GM19035 (cell line): ENCODE data around the gene TBC1D32.
"Not testable (repeated sequence)": the region's sequence is repeated elsewhere in the genome, so short reads cannot be mapped to it uniquely, and the experiment has no call there.

Source experiments
- ATAC-seq: cut with Tn5 transposase; IDR thresholded peaks from one replicate; pipeline ENCODE4 v1.9.1; 2021; ENCODE audit not compliant: unreplicated experiment

TBC1D32 gene

GRCh38 chr6:121236984-121237383, 97.3 kb downstream of the TBC1D32 start:
- no peak for ATAC-seq

- no peak for ATAC-seq
Measured at GRCh38 chr6:121235386-121235785, 98.9 kb downstream of the TBC1D32 start.

- no peak for ATAC-seq
Measured at GRCh38 chr6:121223930-121224329, 110.3 kb downstream of the TBC1D32 start.

- ATAC-seq: no peak
Measured at GRCh38 chr6:121223212-121223611, 111.1 kb downstream of the TBC1D32 start.

GRCh38 chr6:121222656-121223055, 111.6 kb downstream of the TBC1D32 start:
- ATAC-seq: no peak

GRCh38 chr6:121216928-121217327, 117.4 kb downstream of the TBC1D32 start:
- ATAC-seq: no peak

GRCh38 chr6:121213341-121213740, 120.9 kb downstream of the TBC1D32 start:
- ATAC-seq: not testable (repeated sequence)

- no peak for ATAC-seq
Measured at GRCh38 chr6:121210943-121211342, 123.3 kb downstream of the TBC1D32 start.

GRCh38 chr6:121205569-121205968, 128.7 kb downstream of the TBC1D32 start:
- ATAC-seq: no peak

GRCh38 chr6:121201105-121201504, 133.2 kb downstream of the TBC1D32 start:
- no peak for ATAC-seq

GRCh38 chr6:121196042-121196441, 138.2 kb downstream of the TBC1D32 start:
- not testable (repeated sequence) for ATAC-seq

- ATAC-seq: no peak
Measured at GRCh38 chr6:121190122-121190521, 144.2 kb downstream of the TBC1D32 start.

- no peak for ATAC-seq
Measured at GRCh38 chr6:121188356-121188755, 145.9 kb downstream of the TBC1D32 start.

GRCh38 chr6:121187833-121188200, 146.5 kb downstream of the TBC1D32 start:
- ATAC-seq: no peak

GRCh38 chr6:121187200-121187832, 147.0 kb downstream of the TBC1D32 start:
- no peak for ATAC-seq

- no peak for ATAC-seq
Measured at GRCh38 chr6:121183742-121184141, 150.5 kb downstream of the TBC1D32 start.

GRCh38 chr6:121175827-121176226, 158.5 kb downstream of the TBC1D32 start:
- ATAC-seq: no peak

- not testable (repeated sequence) for ATAC-seq
Measured at GRCh38 chr6:121172451-121172850, 161.8 kb downstream of the TBC1D32 start.

- ATAC-seq: no peak
Measured at GRCh38 chr6:121171879-121172278, 162.4 kb downstream of the TBC1D32 start.

- no peak for ATAC-seq
Measured at GRCh38 chr6:121161886-121162285, 172.4 kb downstream of the TBC1D32 start.

- no peak for ATAC-seq
Measured at GRCh38 chr6:121160276-121160675, 174.0 kb downstream of the TBC1D32 start.

GRCh38 chr6:121158891-121159290, 175.4 kb downstream of the TBC1D32 start:
- ATAC-seq: no peak

- no peak for ATAC-seq
Measured at GRCh38 chr6:121158438-121158837, 175.8 kb downstream of the TBC1D32 start.
